Ovary (tissue), 3 donors: Measurements from ENCODE around the gene CDC14A.

ENCODE experiments used
- POLR2A ChIP-seq: fragments of 450-650 bp; IDR thresholded peaks from one replicate; pipeline ENCODE4 v1.6.1; 2017; ENCODE audit warnings: antibody characterized with exemption, mild to moderate bottlenecking, moderate library complexity
- TF ChIP-seq, protein P1 (sequence below), 3 donors: fragments of 450-650 bp in 2 of 3; fragments of 200-600 bp in 1 of 3; IDR thresholded peaks; one replicate each; pipeline versions ENCODE4 v1.5.1 to v1.8.0; 2016 to 2022; ENCODE audit warnings: antibody characterized with exemption in 3 of 3, mild to moderate bottlenecking in 1 of 3
- donor health status: DM: no; HTN: no; CAD: no.

GRCh38 chr1:100517515-100517914, 165.2 kb downstream of the CDC14A start:
- TF ChIP-seq, protein P1, sequence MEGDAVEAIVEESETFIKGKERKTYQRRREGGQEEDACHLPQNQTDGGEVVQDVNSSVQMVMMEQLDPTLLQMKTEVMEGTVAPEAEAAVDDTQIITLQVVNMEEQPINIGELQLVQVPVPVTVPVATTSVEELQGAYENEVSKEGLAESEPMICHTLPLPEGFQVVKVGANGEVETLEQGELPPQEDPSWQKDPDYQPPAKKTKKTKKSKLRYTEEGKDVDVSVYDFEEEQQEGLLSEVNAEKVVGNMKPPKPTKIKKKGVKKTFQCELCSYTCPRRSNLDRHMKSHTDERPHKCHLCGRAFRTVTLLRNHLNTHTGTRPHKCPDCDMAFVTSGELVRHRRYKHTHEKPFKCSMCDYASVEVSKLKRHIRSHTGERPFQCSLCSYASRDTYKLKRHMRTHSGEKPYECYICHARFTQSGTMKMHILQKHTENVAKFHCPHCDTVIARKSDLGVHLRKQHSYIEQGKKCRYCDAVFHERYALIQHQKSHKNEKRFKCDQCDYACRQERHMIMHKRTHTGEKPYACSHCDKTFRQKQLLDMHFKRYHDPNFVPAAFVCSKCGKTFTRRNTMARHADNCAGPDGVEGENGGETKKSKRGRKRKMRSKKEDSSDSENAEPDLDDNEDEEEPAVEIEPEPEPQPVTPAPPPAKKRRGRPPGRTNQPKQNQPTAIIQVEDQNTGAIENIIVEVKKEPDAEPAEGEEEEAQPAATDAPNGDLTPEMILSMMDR (IDR thresholded peaks at IDR 0.05): no peak
- TF ChIP-seq POLR2A: no peak
